Testis (tissue), 5 donors: ENCODE results near the gene FAM171A1. TPM values are rescaled to one million over a fixed set of nuclear protein-coding genes. Genes with fewer than 3 reads are reported as not detected.
A peak's percentile ranks its signal among the peaks of the same experiment; 100 is the strongest.

Experiments used
- DNase-seq: peaks from one replicate; pipeline ENCODE4 v3.0.0-alpha.2; 2019
- H3K27ac ChIP-seq, 2 donors: fragments of 200-600 bp; sonication (generic); one replicate each; pipeline ENCODE4 v1.5.1; 2019
- H3K27me3 ChIP-seq: fragments of 200-600 bp; sonication (generic); one replicate; pipeline ENCODE4 v1.5.1; 2019
- H3K36me3 ChIP-seq: fragments of 200-600 bp; sonication (generic); one replicate; pipeline ENCODE4 v1.5.1; 2017; ENCODE audit warnings: low read depth; ENCODE audit errors: missing control alignments
- H3K4me1 ChIP-seq: fragments of 200-600 bp; sonication (generic); one replicate; pipeline ENCODE4 v1.5.1; 2019
- H3K4me3 ChIP-seq, 2 donors: fragments of 200-600 bp; sonication (generic); one replicate each; pipeline ENCODE4 v1.5.1; 2017 to 2019
- H3K9me3 ChIP-seq: fragments of 200-600 bp; sonication (generic); one replicate; pipeline ENCODE4 v1.5.1; 2017
- POLR2A ChIP-seq: fragments of 450-650 bp; IDR thresholded peaks from one replicate; pipeline ENCODE4 v1.6.1; 2017; ENCODE audit warnings: antibody characterized with exemption, mild to moderate bottlenecking, moderate library complexity
- WGBS, 2 donors: methylation state at CpG; one replicate each; pipeline ENCODE4 v1.1.5; 2018; 5-methylcytosine and 5-hydroxymethylcytosine counted together
- intact Hi-C: fragments of 100-400 bp; cut with DNase I; formaldehyde crosslinking; loops from one replicate; pipeline ENCODE4 v1.15.1; 2023; ENCODE audit warnings: low total_unique reads
- long read RNA-seq, 2 donors: transcript quantifications; one replicate each; lab custom pipeline, GENCODE V29; 2026
- polyA plus RNA-seq: library from polyadenylated mRNA; stranded (reverse); fragments of 350-450 nt; fragmentation: Illumina TruSeq; extraction: RNeasy Lipid Tissue Mini Kit (QIAGEN cat#74804); gene quantifications from one replicate; pipeline ENCODE4 v1.2.3, GENCODE V29; 2014; ENCODE audit warnings: low read depth, low replicate concordance; ENCODE audit not compliant: insufficient read depth
- total RNA-seq, 2 donors: library from RNA; depleted of rRNA; stranded (reverse); fragments of >200 nt; gene quantifications; one replicate each; pipeline ENCODE4 v1.2.3, GENCODE V29; 2016
- TF ChIP-seq, protein P1 (sequence below), 3 experiments: fragments of 450-650 bp in 2 of 3; fragments of 200-600 bp in 1 of 3; sonication (generic) in 1 of 3; IDR thresholded peaks; one replicate each; pipeline ENCODE4 v1.5.1; 2016 to 2019; ENCODE audit warnings: antibody characterized with exemption in 3 of 3, mild to moderate bottlenecking in 2 of 3, moderate library complexity in 1 of 3

Gene FAM171A1
- total RNA-seq (10 to 100 TPM; 10.8 to 11.1 TPM), polyA plus RNA-seq (9.2 TPM)
- long read RNA-seq, donor 1, transcript FAM171A1-201 (8 exons, 3,952 nt), result major isoform, 14 of 14 reads
- long read RNA-seq, donor 1, partial matches to known transcripts, result 0 of 14 reads
- long read RNA-seq, donor 1, other reads (novel, unspliced or antisense), result 0 of 14 reads
- long read RNA-seq, donor 2, transcript FAM171A1-201 (8 exons, 3,952 nt), result major isoform, 10 of 10 reads
- long read RNA-seq, donor 2, partial matches to known transcripts, result 0 of 10 reads
- long read RNA-seq, donor 2, other reads (novel, unspliced or antisense), result 0 of 10 reads

DNA sequence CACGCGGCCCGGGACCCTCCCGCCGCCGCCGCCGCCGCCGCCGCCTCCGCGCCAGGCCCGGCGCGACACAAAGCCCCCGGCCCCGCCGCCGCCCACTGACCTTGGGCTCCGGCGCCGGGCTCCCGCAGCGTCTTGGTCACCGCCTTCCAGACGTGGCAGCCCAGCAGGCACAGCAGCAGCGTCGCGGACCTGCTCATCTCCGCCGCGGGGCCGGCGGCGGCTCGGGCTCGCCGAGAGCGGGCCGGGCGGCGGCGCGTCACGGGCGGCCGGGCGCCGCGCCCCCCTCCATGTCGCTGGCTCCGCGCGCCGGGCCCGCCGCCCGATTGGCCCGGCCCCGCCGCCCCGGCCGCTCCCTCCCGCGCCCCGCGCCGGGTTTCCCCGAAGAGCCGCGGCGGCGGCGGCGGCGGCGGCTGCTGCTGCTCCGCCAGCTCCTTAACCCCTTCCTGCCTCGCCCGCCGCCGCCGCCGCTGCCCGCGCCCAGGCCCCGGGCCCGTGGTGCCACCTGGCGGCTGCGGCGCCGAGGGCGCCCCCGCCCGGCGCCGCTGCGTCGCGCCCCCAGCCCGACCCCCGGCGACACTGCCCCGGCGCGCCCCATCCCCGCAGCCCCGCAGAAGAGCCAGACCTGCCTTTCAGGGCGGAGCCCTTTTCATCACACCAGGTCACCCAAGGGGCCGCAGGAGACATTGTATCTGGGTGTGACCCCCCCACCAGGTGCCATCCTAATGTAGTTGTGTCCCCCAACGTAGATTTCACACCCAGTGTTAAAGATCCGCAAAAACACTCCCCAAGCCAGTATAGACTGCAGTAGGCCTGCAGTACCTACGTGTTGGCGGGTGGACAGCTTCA is at the start of gene FAM171A1:
FAM171A1 (minus strand) TSS at position 434 of the 846 bp plus-strand sequence; CDS start at position 197, 237 bp downstream.
- TF ChIP-seq, protein P1, sequence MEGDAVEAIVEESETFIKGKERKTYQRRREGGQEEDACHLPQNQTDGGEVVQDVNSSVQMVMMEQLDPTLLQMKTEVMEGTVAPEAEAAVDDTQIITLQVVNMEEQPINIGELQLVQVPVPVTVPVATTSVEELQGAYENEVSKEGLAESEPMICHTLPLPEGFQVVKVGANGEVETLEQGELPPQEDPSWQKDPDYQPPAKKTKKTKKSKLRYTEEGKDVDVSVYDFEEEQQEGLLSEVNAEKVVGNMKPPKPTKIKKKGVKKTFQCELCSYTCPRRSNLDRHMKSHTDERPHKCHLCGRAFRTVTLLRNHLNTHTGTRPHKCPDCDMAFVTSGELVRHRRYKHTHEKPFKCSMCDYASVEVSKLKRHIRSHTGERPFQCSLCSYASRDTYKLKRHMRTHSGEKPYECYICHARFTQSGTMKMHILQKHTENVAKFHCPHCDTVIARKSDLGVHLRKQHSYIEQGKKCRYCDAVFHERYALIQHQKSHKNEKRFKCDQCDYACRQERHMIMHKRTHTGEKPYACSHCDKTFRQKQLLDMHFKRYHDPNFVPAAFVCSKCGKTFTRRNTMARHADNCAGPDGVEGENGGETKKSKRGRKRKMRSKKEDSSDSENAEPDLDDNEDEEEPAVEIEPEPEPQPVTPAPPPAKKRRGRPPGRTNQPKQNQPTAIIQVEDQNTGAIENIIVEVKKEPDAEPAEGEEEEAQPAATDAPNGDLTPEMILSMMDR (IDR thresholded peaks at IDR 0.05), result peak in 1 of 3 experiments; percentile 37
- TF ChIP-seq POLR2A, result no peak
- Histone ChIP-seq H3K27me3 (no peaks in the 10 kb centered on the region), H3K4me1 (no peaks in the 10 kb centered on the region), H3K36me3 (no peaks in the 10 kb centered on the region), H3K4me3 (peak within 1 kb of the TSS; percentile 65 to 66), H3K27ac (peak within 1 kb of the TSS in 1 of 2 donors; percentile 72), H3K9me3 (no peaks in the 10 kb centered on the region)
- intact Hi-C loops, result no loop called here
- 5 to 29% methylated on average over 4 to 30 of the region's 115 CpGs for WGBS, 2 donors
- peak; percentile 37 for DNase-seq

DNA sequence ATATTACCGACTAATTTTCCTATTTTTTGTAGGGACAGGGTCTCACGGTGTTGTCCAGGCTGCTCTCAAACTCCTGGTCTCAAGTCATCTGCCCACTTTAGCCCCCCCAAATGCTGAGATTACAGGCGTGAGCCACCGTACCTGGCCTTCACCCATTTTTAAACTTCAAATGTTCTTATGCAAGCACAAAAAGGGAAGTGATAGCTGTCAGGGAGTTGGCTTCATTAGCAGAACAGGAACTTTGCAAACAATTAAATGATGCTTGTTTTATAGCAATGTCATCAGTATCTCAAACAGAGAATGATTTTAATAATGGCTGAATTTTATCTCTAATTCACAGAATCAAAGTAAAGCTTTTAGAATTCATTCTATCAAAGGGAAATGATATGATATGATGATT is 49.8 kb upstream of the FAM171A1 start:
- Histone ChIP-seq H3K9me3 (no peaks in the 10 kb centered on the region), H3K4me3 (no peak overlapping the region), H3K36me3 (no peaks in the 10 kb centered on the region), H3K27me3 (no peaks in the 10 kb centered on the region), H3K27ac (no peak overlapping the region), H3K4me1 (no peaks in the 10 kb centered on the region)
- WGBS, 2 donors, result 68 to 83% methylated on average over 4 of the region's 4 CpGs
- TF ChIP-seq, protein P1 (IDR thresholded peaks at IDR 0.05), result no peak
- TF ChIP-seq POLR2A, result no peak
- DNase-seq, result no peak
- intact Hi-C loops, result no loop called here

DNA sequence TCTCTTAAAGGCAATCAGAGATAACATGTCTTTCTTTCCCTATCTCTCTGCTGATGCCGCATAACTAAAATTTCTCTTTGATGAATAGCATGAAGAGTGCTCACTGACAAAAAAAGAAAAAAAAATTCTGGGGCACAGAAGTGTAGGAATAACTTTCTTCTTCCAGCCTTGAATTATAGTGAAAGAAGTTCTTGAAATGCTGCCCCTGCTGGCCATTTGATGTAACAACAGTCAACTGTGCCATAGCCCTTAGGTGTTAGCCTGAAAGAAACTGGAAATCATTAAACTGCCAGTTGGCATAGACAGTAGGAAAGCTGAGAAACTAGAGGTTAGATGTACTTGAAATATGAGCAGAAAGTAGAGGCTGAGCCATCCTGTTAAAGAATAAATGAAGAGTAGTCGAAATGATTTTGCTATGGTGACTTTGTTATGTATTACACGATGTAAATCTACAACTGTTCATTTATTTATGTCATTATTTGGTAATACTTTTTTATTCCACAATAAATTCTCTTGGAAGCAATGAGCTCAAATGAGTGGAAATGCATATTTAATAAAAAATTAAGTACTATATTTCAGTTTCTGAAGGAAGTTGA is 48.3 kb upstream of the FAM171A1 start:
- no peak for TF ChIP-seq POLR2A
- TF ChIP-seq, protein P1 (IDR thresholded peaks at IDR 0.05), result peak; percentile 47 to 91 (median 70)
- no peak overlapping the region for H3K27ac ChIP-seq
- intact Hi-C loops, result no loop called here
- H3K27me3 ChIP-seq, result no peaks in the 10 kb centered on the region
- no peaks in the 10 kb centered on the region for H3K4me1 ChIP-seq
- peak; percentile 62 for DNase-seq
- H3K36me3 ChIP-seq, result no peaks in the 10 kb centered on the region
- H3K9me3 ChIP-seq, result no peaks in the 10 kb centered on the region
- H3K4me3 ChIP-seq, result no peak overlapping the region
- 37 to 45% methylated on average over 3 of the region's 3 CpGs for WGBS, 2 donors

DNA sequence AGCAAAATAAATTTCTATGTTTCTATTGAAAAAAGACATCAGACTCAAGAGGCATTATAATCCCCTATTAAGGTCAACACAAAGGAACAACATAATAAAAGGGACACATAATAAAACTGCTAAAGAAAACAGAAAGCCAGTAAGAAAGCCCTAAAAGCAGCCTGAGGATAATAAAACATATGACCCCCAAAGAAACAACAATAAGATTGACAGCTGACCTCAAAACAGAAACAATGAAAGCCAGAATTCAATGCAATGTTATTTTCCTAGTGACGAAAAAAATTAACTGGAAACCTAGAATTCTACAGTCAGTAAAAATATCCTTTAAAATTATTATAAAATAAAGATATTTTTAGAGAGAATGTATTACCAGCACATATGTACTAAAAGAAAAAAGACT is 44.9 kb upstream of the FAM171A1 start:
- Histone ChIP-seq H3K4me1 (no peaks in the 10 kb centered on the region), H3K27me3 (no peaks in the 10 kb centered on the region), H3K9me3 (no peaks in the 10 kb centered on the region), H3K27ac (no peak overlapping the region), H3K36me3 (no peaks in the 10 kb centered on the region), H3K4me3 (no peak overlapping the region)
- TF ChIP-seq, protein P1 (IDR thresholded peaks at IDR 0.05), result no peak
- no peak for TF ChIP-seq POLR2A
- intact Hi-C loops, result no loop called here
- WGBS, 2 donors, result 87 to 93% methylated on average over 1 of the region's 1 CpG
- DNase-seq, result no peak
